ENCODE results near the gene TEX35. TPM values are rescaled to one million over a fixed set of nuclear protein-coding genes. Genes with fewer than 3 reads are reported as not detected.

Gene TEX35
- total RNA-seq, 1 donor from 2014 or later = not detected

- no peak overlapping the region for H3K27ac Mint-ChIP-seq (ENCODE audit: unreplicated experiment)
- peaks cover 4% of the 10 kb centered on the region for H3K79me2 ChIP-seq (ENCODE audit: insufficient read depth, low read length)
- no peaks in the 10 kb centered on the region for H3K9me3 ChIP-seq (ENCODE audit: insufficient read depth, low read depth, low read length)
- H3K4me3 ChIP-seq (ENCODE audit: insufficient read depth, low read depth, low read length) = no peak overlapping the region
- peak overlapping the region; percentile 49 for H3K4me2 ChIP-seq (ENCODE audit: low read length)
- no peaks in the 10 kb centered on the region for H3K36me3 ChIP-seq (ENCODE audit: insufficient read depth, low read length)
- H3K4me1 ChIP-seq (ENCODE audit: insufficient read depth, low read length) = peaks cover 55% of the 10 kb centered on the region
- no peaks in the 10 kb centered on the region for H3K36me3 Mint-ChIP-seq (ENCODE audit: low read depth, unreplicated experiment)
- no peak overlapping the region for H3K9ac ChIP-seq (ENCODE audit: low read length)
- H3K27ac ChIP-seq (ENCODE audit: low read depth, low read length) = no peak overlapping the region
- no peaks in the 10 kb centered on the region for H3K9me3 Mint-ChIP-seq (ENCODE audit: unreplicated experiment)
- no peaks in the 10 kb centered on the region for H3K27me3 ChIP-seq (ENCODE audit: insufficient read depth, low read length)
- H3K27me3 Mint-ChIP-seq (ENCODE audit: low read depth, unreplicated experiment) = no peaks in the 10 kb centered on the region
- no peak overlapping the region for H3K4me3 Mint-ChIP-seq (ENCODE audit: unreplicated experiment)
- peaks cover 53% of the 10 kb centered on the region for H3K4me1 Mint-ChIP-seq (ENCODE audit: low read depth, unreplicated experiment)
- TF ChIP-seq CTCF (IDR thresholded peaks at IDR 0.05; ENCODE audit: insufficient read depth, low read depth, low read length) (no peak), EZH2 (IDR thresholded peaks at IDR 0.05; ENCODE audit: insufficient read depth, low read length) (no peak)
- no peaks in the 10 kb centered on the region for H4K20me1 ChIP-seq (ENCODE audit: insufficient read depth, low read length)
- DNase-seq (ENCODE audit: low read depth) (no peak), FAIRE-seq (no peak)
- no peak overlapping the region for H2AFZ ChIP-seq (ENCODE audit: low read depth, low read length)
Measured at GRCh38 chr1:178540204-178540603, 27.3 kb downstream of the TEX35 start.

- H3K9ac ChIP-seq (ENCODE audit: low read length) = no peak overlapping the region
- no peaks in the 10 kb centered on the region for H3K36me3 ChIP-seq (ENCODE audit: insufficient read depth, low read length)
- peaks cover 55% of the 10 kb centered on the region for H3K4me1 ChIP-seq (ENCODE audit: insufficient read depth, low read length)
- no peaks in the 10 kb centered on the region for H3K27me3 ChIP-seq (ENCODE audit: insufficient read depth, low read length)
- peaks cover 6% of the 10 kb centered on the region for H3K79me2 ChIP-seq (ENCODE audit: insufficient read depth, low read length)
- FAIRE-seq = no peak
- no peak for TF ChIP-seq EZH2 (IDR thresholded peaks at IDR 0.05; ENCODE audit: insufficient read depth, low read length)
- no peaks in the 10 kb centered on the region for H3K9me3 ChIP-seq (ENCODE audit: insufficient read depth, low read depth, low read length)
- Mint-ChIP-seq H3K27ac (ENCODE audit: unreplicated experiment) (peak overlapping the region; percentile 36), H3K36me3 (ENCODE audit: low read depth, unreplicated experiment) (peaks cover under 1% of the 10 kb centered on the region), H3K4me1 (ENCODE audit: low read depth, unreplicated experiment) (peaks cover 53% of the 10 kb centered on the region), H3K27me3 (ENCODE audit: low read depth, unreplicated experiment) (no peaks in the 10 kb centered on the region), H3K9me3 (ENCODE audit: unreplicated experiment) (no peaks in the 10 kb centered on the region), H3K4me3 (ENCODE audit: unreplicated experiment) (peak overlapping the region; percentile 17)
- peak overlapping the region; percentile 49 for H3K4me2 ChIP-seq (ENCODE audit: low read length)
- H4K20me1 ChIP-seq (ENCODE audit: insufficient read depth, low read length) = no peaks in the 10 kb centered on the region
- peak overlapping the region; percentile 18 for H2AFZ ChIP-seq (ENCODE audit: low read depth, low read length)
- no peak overlapping the region for H3K4me3 ChIP-seq (ENCODE audit: insufficient read depth, low read depth, low read length)
- peak; percentile 73 for DNase-seq (ENCODE audit: low read depth)
- no peak overlapping the region for H3K27ac ChIP-seq (ENCODE audit: low read depth, low read length)
Measured at GRCh38 chr1:178540646-178541045, 27.7 kb downstream of the TEX35 start.

GRCh38 chr1:178541379-178541778 lies 28.5 kb downstream of the TEX35 start:
- H3K4me1 Mint-ChIP-seq (ENCODE audit: low read depth, unreplicated experiment) = peaks cover 54% of the 10 kb centered on the region
- DNase-seq (ENCODE audit: low read depth) (no peak), FAIRE-seq (no peak)
- peak overlapping the region; percentile 94 for H3K4me3 Mint-ChIP-seq (ENCODE audit: unreplicated experiment)
- Histone ChIP-seq H3K9me3 (ENCODE audit: insufficient read depth, low read depth, low read length) (no peaks in the 10 kb centered on the region), H3K79me2 (ENCODE audit: insufficient read depth, low read length) (peaks cover 7% of the 10 kb centered on the region), H3K27ac (ENCODE audit: low read depth, low read length) (no peak overlapping the region), H3K27me3 (ENCODE audit: insufficient read depth, low read length) (no peaks in the 10 kb centered on the region), H3K4me1 (ENCODE audit: insufficient read depth, low read length) (peaks cover 55% of the 10 kb centered on the region), H3K4me3 (ENCODE audit: insufficient read depth, low read depth, low read length) (no peak overlapping the region), H4K20me1 (ENCODE audit: insufficient read depth, low read length) (no peaks in the 10 kb centered on the region), H3K36me3 (ENCODE audit: insufficient read depth, low read length) (no peaks in the 10 kb centered on the region), H2AFZ (ENCODE audit: low read depth, low read length) (peak overlapping the region; percentile 100), H3K9ac (ENCODE audit: low read length) (no peak overlapping the region), H3K4me2 (ENCODE audit: low read length) (peak overlapping the region; percentile 100)
- no peaks in the 10 kb centered on the region for H3K27me3 Mint-ChIP-seq (ENCODE audit: low read depth, unreplicated experiment)
- H3K27ac Mint-ChIP-seq (ENCODE audit: unreplicated experiment) = no peak overlapping the region
- no peak for TF ChIP-seq EZH2 (IDR thresholded peaks at IDR 0.05; ENCODE audit: insufficient read depth, low read length)
- TF ChIP-seq CTCF (IDR thresholded peaks at IDR 0.05; ENCODE audit: insufficient read depth, low read depth, low read length) = no peak
- H3K9me3 Mint-ChIP-seq (ENCODE audit: unreplicated experiment) = no peaks in the 10 kb centered on the region
- H3K36me3 Mint-ChIP-seq (ENCODE audit: low read depth, unreplicated experiment) = peaks cover 6% of the 10 kb centered on the region
